ENCODE data around the gene SKI. TPM values are rescaled to one million over a fixed set of nuclear protein-coding genes. Genes with fewer than 3 reads are reported as not detected.

SKI gene
- total and polyA plus RNA-seq, 9 of the 15 experiments (the other 6 are each of a cell fraction or from before 2014, with no cell fraction given) = 0.10 to 60.5 (median 4.6) TPM

DNA sequence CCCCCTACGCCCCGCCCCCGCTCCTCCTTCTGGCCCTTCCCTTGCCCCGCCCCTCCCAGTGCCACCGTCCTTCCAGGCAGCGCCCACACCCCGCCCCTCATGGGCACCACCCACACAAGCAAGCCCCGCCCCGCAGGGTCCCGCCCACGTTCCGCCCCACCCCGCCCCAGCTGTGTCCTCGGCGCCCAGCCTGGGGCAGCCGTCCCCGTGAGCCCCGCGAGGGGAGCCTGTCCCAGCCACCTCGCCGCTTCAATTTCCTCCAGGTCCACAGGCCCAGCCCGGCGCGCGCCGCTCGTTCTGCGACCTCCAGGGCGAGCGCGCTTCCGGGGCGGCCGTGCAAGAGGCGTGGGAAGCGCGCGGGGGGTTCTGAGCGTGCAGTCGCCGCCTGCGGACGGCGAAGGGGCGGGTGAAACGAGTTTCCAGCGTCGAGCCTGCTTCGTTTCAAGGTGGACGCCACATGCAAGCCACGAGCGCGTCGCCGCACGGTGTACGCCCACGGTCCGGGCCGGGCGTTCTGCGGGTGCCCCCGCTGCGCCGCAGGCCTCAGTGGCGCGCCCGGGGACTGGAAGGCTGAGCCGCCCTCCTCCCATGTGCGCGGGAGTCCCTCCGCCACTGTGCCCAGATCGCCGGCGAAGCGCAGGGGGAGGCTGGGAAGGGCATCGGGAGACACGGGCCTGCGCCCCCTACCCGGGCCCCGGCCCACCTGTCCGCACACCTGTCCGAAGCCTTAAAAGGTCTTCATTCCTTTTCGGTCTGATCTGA lies 22.7 kb upstream of the SKI start:
- Histone ChIP-seq H3K79me2 (ENCODE audit: control insufficient read depth, insufficient read depth, low read length) (peaks cover 8% of the 10 kb centered on the region; the same call in 2 of the 3 replicates), H2AFZ (ENCODE audit: low read depth, low read length) (peak overlapping the region; percentile 81), H3K9me1 (ENCODE audit: control insufficient read depth, insufficient read depth, low read length) (no peaks in the 10 kb centered on the region), H3K27ac (ENCODE audit: extremely low read depth, low read depth, low read length) (peak overlapping the region; percentile 78), H3K9me3 (replicated peaks; ENCODE audit: control insufficient read depth, insufficient read depth, low read depth, low read length) (no peaks in the 10 kb centered on the region), H3K4me3 (peak overlapping the region; percentile 45), H3K36me3 (ENCODE audit: control insufficient read depth, insufficient read depth, low read length) (no peaks in the 10 kb centered on the region), H3K4me2 (ENCODE audit: insufficient read depth, low read length) (peak overlapping the region; percentile 70), H3K9ac (ENCODE audit: insufficient read depth in 1 of 2, low read depth in 2 of 2, low read length in 2 of 2) (peak overlapping the region; percentile 36 to 89; a peak in 3 of 4 replicates), H4K20me1 (replicated peaks; ENCODE audit: control insufficient read depth, insufficient read depth, low read length) (no peaks in the 10 kb centered on the region), H3K4me1 (replicated peaks in 1 of 2; ENCODE audit: control insufficient read depth in 2 of 2, insufficient read depth in 2 of 2, low read length in 2 of 2) (peaks cover 34 to 84% of the 10 kb centered on the region in 2 experiments), H3K27me3 (ENCODE audit: control insufficient read depth in 2 of 2, insufficient read depth in 2 of 2, low read length in 2 of 2) (no peaks in the 10 kb centered on the region)
- CTCF ChIA-PET (ENCODE audit: low intra/inter-chr PET ratio) = no interaction called here
- POLR2A ChIA-PET = interaction anchor here (0.7 to 1.2 kb wide), 5 partner anchors 11 to 51 kb away, joined by 3 to 6 read pairs (median 3); partner anchors contain the start of gene FAAP20
- BruUV-seq (replicated peaks) = no TSS peak
- intact Hi-C loops (cut with micrococcal nuclease) = loop anchor here (2.0 kb wide), 1 partner anchor 21 kb away; no protein-coding TSS in a partner anchor
- ATAC-seq = peak; percentile 87
- WGBS (ENCODE audit: insufficient coverage, low coverage, missing lambda C conversion rate) = 23% methylated on average over 67 of the region's 84 CpGs
- DNase-seq (ENCODE audit: extremely low read depth in 1 of 4, low spot score in 3 of 4) = peak in 1 of 4 experiments; percentile 95
- peak; percentile 60 for FAIRE-seq
- in situ Hi-C loops (cut with MboI) = no loop called here
- no peak for TF ChIP-seq MYBL2 (IDR thresholded peaks at IDR 0.05; ENCODE audit: low read depth)
- TF ChIP-seq MYBL2 (CRISPR knock-in tag; IDR thresholded peaks at IDR 0.05; ENCODE audit: borderline replicate concordance) = no peak
- TF ChIP-seq KLF6 (CRISPR knock-in tag; IDR thresholded peaks at IDR 0.05; ENCODE audit: borderline replicate concordance) = no peak
- no peak for TF ChIP-seq MXI1 (IDR thresholded peaks at IDR 0.05; ENCODE audit: low read depth, low read length)
- TF ChIP-seq HNRNPLL (IDR thresholded peaks at IDR 0.05; ENCODE audit: low read depth, low read length, poor library complexity, severe bottlenecking) = no peak
- no peak for TF ChIP-seq CHD2 (IDR thresholded peaks at IDR 0.05; ENCODE audit: low read depth, low read length)
- no peak for TF ChIP-seq HOXB6 (CRISPR knock-in tag; IDR thresholded peaks at IDR 0.05; ENCODE audit: borderline replicate concordance)
- TF ChIP-seq SMAD3 (CRISPR knock-in tag; conservative IDR thresholded peaks at IDR 0.05) = 0 out of 2 replicates have a peak, but pooled peaks have one; percentile 46
- TF ChIP-seq, protein P1, sequence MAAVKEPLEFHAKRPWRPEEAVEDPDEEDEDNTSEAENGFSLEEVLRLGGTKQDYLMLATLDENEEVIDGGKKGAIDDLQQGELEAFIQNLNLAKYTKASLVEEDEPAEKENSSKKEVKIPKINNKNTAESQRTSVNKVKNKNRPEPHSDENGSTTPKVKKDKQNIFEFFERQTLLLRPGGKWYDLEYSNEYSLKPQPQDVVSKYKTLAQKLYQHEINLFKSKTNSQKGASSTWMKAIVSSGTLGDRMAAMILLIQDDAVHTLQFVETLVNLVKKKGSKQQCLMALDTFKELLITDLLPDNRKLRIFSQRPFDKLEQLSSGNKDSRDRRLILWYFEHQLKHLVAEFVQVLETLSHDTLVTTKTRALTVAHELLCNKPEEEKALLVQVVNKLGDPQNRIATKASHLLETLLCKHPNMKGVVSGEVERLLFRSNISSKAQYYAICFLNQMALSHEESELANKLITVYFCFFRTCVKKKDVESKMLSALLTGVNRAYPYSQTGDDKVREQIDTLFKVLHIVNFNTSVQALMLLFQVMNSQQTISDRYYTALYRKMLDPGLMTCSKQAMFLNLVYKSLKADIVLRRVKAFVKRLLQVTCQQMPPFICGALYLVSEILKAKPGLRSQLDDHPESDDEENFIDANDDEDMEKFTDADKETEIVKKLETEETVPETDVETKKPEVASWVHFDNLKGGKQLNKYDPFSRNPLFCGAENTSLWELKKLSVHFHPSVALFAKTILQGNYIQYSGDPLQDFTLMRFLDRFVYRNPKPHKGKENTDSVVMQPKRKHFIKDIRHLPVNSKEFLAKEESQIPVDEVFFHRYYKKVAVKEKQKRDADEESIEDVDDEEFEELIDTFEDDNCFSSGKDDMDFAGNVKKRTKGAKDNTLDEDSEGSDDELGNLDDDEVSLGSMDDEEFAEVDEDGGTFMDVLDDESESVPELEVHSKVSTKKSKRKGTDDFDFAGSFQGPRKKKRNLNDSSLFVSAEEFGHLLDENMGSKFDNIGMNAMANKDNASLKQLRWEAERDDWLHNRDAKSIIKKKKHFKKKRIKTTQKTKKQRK (IDR thresholded peaks at IDR 0.05; ENCODE audit: borderline replicate concordance, low read depth, low read length) = no peak
- TF ChIP-seq ATF6 (CRISPR knock-in tag; IDR thresholded peaks at IDR 0.05) = peak; percentile 90; the same call in 1 of the 2 replicates
- no peak for TF ChIP-seq KLF16 (IDR thresholded peaks at IDR 0.05)
- TF ChIP-seq HNRNPL (IDR thresholded peaks at IDR 0.05; ENCODE audit: low read depth, low read length) = peak; percentile 81; the same call in 1 of the 2 replicates
- TF ChIP-seq DACH1 (IDR thresholded peaks at IDR 0.05; ENCODE audit: partially characterized antibody) = peak; percentile 51
- 0 out of 2 replicates have a peak, but pooled peaks have one; percentile 36 for TF ChIP-seq ZNF445 (CRISPR knock-in tag; IDR thresholded peaks at IDR 0.05; ENCODE audit: low read depth)
- TF ChIP-seq E2F3 (CRISPR knock-in tag; IDR thresholded peaks at IDR 0.05) = peak; percentile 81; the same call in 1 of the 2 replicates
- TF ChIP-seq GABPB1 (CRISPR knock-in tag; IDR thresholded peaks at IDR 0.05) = peak; percentile 77; the same call in 1 of the 2 replicates

Measured in K562 (cell line).